ENCODE data around the gene NR2F6.

GRCh38 chr19:17225053-17225452, 20.7 kb downstream of the NR2F6 start:
- TF ChIP-seq YY1 (IDR thresholded peaks at IDR 0.05; ENCODE audit: insufficient read depth, insufficient read length): no peak
- no peak for TF ChIP-seq SUZ12 (IDR thresholded peaks at IDR 0.05; ENCODE audit: extremely low read depth, insufficient read depth, insufficient read length)

Measured in NT2/D1 (cell line).